Fibroblast of skin of abdomen (primary cell): ENCODE data around the gene KLHL8.
A peak's percentile ranks its signal among the peaks of the same experiment; 100 is the strongest.
"Not testable (repeated sequence)": the region's sequence is repeated elsewhere in the genome, so short reads cannot be mapped to it uniquely, and the experiment has no call there.

Source experiments
- DNase-seq: peaks from one replicate; pipeline ENCODE4 v3.0.0-alpha.2; 2013

Gene KLHL8

DNA sequence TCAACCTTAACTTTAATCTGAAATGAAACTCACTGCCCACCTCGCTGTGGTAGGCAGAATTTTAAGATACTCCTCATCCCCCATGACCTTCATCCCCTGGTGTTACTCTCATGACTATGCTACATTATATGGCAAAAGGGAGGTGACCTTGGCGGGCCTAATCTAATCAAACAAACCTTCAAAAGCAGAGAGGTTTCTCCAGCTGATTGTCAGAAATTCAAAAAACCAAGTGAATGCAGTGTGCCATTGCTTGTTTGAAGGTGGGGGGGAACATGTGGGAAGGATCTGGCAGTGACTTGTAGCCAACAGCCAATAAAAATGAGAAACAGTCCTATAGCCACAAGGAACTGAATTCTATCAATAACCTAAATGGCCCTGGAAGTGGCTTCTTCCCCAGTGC lies 48.5 kb downstream of the KLHL8 start:
- DNase-seq = no peak

DNA sequence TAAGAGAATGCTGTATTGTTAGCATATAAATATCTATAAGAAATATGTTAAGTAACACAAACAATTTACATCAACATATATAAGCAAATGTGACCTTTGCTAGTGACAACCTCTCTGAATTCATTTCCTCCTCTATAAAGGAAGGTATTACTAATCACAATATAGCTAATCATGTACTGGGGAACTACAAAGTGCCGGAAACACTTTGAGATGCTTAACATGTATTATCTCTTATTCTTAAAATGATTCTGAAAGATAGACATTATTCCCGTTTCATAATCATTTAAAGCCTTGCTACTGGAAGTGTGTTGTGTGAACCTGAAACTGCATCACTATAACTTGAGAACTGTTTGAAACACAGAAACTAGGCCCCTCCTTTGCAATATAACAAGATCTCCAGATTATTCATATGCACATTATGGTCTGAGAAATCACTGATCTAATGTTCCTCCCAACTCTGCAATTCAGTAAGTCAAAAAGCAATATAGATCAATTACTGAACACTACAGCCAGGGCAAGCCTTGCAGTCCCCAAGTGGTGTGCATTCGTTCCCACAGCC lies 54.0 kb downstream of the KLHL8 start:
- DNase-seq = no peak

DNA sequence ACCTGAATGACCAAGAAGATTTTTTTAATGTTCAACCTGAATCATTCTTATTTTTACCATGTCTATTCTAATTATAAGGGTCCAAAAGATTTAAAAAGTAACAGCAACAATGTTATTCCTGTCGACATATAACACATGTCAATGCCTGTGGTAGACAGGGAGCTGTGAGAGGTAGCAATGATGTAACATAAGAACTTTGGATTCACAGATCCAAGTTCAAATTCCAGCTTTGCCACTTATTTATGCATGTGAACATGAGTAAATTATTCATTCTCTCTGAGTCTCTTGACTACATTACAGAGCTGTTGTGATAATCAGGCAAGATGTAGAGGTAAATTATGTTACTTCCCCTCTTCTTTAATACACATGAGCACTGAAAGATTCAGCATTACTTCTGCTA lies 54.5 kb downstream of the KLHL8 start:
- no peak for DNase-seq

DNA sequence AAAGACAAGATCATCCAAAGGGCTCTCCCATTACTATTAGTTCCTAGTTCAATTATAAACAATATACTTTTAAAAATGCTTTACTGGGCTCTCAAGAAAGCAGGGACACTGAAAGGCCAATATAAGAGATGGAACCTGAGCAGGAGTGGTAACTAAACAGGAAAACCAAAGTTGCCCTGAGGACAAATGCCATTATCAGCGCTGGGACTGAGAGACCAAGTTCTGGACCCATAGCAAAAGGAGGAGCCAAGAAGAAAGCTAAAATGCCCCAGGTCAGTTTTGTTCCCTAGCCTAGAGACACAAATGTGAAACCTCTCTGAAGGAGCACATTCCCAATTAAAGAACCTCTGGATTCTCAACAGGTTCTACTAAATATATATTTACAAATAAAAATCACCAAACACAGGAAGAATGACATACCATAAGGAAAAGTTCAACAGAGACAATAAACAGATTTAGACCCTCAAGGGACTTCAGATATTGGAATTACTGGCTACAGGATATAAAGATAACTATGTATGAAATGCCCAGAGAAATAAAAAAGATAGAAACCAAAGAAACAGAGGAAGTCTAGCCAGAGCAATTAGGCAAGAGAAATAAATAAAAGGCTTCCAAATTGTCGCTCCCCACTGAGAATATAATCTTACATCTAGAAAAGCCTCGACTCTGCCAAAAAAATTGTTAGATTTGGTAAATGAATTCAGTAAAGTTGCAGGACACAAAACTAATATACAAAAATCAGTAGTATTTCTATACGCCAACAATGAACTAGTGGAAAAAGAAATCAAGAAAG lies 67.1 kb downstream of the KLHL8 start:
- DNase-seq = no peak

DNA sequence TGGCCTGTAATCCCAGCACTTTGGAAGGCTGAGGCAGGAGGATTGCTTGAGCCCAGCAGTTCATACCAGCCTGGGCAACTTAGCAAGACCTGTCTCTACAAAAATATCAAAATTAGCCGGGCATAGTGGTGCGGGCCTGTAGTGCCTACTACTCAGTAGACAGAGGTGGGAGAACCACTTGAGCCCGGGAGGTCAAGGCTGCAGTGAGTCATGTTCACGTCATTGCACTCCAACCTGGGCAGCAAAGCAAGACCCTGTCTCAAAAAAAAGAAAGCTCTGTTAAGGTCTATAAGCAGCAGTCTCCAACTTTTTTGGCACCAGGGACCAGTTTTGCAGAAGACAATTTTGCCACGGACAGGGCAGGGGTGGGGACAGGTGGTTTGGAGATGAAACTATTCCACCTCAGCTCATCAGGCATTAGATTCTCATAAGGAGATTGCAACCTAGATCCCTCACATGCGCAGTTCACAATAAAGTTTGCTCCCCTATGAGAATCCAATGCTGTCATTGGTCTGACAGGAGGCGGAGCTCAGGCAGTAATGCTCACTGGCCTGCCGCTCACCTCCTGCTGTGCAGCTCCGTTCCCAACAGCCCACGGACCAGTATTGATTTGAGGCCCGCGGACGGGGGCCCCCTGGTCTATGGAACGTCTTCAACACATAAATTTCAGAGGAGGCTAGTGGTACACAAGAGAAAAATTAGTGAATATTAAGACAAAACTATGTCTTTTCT lies 67.9 kb downstream of the KLHL8 start:
- DNase-seq = no peak

DNA sequence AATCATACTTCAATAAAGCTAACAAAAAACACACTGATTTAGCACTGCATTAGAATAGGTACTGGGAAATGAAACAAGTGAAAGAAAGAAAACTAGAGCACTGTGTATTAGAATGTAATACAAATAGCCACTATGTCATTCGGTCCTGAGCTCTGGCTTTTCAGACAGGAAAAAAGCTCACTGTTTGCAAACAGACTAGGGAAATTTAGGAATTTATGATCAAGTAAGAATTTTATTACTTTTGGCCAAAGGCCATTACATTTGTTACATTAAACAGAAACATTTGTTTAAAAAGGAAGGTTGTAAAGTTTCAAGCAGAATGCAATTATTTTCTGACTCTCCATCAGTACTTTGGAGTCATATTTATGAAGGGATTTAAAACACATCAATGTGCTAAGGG lies 68.7 kb downstream of the KLHL8 start:
- peak; percentile 2 for DNase-seq

DNA sequence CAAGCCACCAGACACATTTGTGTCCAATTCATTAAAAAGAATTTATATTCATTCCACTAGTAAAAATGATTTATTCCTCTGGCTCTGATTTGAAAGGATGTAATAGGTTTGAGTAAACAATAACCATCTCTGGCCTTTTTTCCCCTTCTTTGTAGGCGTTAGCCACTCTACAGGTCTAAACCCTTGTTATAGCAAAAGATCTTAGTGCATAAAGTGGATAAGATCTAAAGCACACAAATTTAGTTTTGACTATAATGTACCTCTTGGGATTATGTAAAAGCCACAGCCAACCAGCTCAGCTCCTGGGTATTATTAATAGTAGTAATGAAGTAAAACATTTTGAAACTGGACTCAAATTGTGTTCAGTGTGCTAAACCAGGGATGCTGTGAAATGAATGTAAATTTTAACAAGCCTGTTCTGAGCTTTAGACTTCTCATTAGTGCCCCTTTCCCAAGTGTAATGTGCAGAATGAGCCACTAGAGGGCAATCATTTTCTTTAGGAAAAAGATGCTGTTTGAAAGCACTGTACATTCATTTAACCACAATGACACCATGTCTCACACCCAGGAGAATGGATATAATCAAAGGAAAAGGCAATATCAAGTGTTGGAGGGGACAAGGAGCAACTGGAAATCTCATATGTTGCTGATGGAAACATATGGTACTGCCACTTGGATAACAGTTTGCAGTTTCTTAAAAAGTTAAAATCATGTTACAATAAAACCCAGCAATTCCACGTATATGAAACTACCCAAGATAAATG lies 69.7 kb downstream of the KLHL8 start:
- peak; percentile 74 for DNase-seq

DNA sequence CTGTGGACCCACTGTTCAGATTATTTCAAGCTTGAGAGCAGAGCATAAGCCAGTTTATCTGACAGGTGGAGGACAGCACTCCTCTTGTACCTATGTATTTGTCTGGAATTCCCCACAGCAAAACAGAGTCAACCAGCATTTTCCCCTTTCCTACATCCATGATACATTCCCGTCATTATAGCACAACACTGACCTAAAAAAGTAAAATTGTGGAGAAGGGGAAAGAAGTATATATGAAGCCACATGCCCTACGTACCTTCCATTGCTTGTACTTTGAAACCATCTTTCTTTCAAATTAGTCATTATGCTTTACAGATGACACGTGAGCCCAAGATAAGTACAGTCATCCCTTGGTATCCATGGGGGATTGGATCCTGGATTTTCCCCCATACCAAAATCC lies 73.3 kb downstream of the KLHL8 start:
- DNase-seq = no peak

DNA sequence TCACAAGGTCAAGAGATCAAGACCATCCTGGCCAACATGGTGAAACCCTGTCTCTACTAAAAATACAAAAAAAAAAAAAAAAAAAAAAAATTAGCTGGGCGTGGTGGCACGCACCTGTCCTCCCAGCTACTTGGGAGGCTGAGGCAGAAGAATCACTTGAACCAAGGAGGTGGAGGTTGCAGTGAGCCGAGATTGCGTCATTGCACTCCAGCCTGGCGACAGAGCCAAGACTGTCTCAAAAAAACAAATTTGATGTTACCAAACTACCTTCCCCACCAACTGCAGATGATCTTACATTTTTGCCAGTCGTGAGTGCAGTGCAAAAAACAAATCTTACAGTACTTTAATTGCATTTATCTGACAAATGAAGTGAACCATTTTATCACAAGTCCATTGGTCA lies 74.5 kb downstream of the KLHL8 start:
- DNase-seq = not testable (repeated sequence)

DNA sequence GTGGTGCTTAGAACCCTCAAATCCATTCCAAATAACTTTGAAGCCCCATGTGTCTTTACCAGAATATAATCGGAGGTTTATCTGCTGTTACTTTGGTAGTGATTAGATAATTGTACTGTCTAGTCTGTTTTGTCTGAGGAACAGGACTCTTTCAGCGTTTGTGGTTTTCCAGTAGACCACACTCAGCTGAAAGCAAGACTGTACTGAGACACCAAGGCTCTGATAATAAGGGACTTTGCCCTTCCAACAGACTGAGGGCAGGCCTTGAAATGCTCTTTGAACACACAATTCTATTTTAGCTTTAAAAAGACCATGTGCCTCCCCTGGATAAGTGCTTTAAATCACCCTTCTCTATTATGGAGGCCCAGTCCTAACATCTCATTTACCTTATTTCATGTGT lies 76.1 kb downstream of the KLHL8 start:
- DNase-seq = no peak

DNA sequence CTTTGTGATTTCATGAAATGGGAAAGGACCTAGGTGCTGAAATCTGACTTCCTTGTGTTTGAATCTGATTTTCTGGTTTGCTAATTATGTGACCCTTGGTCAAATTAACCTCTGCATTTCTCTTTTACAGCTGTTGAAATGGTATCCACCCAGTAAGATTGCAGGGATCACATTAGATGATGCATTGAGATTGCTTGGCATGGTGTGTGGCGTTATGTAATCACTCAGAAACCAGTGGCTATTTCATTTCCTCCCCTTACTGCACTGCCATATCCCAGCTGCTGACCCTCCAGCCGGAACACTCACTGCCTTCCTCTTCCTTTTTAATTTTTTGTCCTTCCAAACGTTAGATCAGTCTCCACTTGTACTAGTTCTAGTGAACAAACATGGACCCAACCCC lies 79.0 kb downstream of the KLHL8 start:
- no peak for DNase-seq

DNA sequence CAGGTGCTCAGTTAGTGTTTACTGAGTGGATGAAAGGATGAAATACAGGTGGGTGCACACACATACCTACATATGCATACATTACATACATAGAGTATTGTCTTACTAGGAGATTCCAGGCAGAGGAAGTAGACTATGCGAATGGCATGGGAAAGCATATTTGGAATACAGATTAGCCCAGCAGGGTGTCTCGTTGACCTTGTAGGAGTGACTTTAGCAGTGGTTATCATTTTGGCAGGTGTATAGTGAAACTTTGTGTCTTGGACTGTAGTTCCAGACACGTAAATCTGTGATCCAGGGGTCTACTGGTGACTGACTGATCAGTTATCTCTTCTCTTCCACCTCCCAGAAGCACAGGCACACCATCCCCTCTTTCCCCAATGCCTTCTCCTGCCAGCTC lies 86.3 kb downstream of the KLHL8 start:
- DNase-seq = no peak

DNA sequence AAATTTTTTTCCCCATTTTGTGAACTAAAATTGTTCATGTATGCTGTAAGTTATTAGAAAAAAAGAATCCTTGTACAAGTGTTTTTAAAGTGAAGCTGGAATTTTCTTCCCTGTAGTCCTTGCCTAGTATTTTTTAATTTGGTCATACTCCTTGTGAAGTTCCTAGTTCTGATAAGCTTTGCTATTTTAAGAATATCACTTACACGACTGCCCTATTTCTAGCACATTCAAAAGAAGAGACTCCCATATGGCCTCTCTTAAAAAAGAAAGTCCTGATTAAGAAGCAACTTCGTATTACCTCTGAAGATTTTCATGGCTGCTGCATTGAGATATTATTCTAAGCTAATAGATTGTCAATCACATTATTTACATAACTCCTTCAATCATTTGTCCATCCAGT lies 87.2 kb downstream of the KLHL8 start:
- DNase-seq = no peak

DNA sequence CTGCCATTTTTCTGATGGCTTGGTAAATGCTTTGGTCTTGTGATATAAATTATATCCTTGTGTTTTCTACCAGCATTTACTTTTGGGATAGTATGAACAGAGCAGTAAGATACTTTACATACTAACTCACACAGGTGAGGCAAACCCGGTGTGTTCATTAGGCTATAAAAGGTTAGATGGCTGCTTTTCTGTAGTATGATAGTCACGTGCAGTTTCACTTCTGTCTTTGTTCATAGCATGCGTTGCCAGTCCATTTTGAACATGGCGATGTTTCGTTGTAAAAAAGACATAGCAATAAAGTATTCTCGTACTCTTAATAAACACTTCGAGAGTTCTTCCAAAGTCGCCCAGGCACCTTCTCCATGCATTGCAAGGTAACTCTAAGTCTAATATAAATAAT lies 88.4 kb downstream of the KLHL8 start:
- no peak for DNase-seq

DNA sequence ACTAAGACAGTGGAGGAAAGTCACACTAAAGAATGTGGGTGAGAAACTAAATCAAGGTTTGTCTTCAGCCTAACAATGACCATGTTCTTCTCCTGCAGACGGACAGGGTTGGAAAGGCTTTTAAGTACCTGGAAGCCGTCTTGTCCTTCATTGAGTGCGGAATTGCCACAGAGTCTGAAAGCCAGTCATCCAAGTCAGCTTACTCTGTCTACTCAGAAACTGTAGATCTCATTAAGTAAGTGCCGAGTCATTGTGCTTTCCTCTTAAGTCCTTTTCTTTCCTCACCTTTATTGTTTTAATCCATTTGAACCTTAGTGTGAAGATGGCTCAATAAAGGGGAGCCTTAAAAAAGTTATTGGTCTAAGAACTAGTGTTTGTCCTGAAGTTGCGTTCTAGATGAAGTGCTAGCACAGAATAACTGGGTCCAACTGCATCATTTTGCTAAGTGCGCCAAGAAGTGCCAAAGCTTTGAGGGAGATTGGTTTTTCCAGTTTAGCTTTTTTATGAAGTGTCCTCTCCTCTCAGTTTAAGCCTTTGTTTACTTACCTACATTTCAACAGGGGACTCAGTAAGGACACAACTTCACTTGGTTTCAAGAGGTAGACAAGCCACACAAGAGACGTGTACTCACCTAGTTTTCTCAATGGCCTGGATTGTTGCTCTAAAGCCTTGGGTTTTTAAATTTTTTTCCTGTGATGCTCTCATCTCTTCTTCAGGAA lies 89.3 kb downstream of the KLHL8 start:
- DNase-seq = no peak

DNA sequence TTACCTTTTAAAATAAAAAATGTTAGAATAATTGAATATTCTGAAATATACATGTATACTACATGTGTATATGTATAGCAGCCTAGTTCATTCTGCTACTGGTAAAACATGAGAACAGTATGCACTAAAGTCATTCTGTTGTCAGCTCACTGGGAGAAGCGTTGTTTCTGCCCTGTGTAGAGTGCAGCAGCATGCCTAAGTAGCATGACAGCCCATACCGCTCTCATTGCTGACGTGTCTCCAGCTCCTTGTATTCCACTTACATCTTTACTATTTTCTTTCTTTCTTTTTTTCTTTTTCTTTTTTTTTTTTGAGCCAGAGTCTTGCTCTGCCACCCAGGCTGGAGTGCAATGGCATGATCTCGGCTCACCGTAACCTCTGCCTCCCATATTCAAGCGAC lies 90.7 kb downstream of the KLHL8 start:
- no peak for DNase-seq

DNA sequence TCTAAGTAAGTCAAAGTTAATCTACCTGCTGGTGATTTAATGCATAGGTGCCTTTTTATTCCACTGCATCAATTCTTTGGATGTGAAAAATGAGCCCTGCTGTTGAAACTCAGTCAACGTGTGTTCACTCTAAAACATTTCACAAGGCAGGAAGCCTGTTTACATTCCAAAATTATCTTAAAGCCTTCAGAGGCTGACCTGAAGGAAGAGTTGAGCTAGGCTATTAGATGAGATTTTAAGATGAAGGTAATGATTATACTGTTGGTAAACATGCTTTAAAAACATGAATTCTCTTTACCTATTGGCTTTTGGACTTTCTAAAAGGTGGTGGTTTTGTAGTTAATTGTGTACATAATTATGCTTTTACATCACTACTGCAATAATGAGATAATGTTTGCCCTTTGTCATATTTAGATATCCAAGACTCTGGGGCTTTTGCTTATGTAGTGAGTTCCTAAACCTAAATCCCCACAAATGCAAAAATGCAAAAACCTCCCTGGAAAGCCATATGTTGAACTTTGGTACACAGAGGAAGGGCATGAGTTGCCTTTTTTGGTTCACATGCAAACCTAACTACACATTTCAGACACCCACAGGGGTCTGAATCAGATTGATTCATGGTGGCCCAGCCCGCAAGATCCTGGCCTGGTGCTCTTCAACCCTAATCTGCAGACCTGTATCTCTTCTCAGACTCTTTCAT lies 92.3 kb downstream of the KLHL8 start:
- DNase-seq = no peak

DNA sequence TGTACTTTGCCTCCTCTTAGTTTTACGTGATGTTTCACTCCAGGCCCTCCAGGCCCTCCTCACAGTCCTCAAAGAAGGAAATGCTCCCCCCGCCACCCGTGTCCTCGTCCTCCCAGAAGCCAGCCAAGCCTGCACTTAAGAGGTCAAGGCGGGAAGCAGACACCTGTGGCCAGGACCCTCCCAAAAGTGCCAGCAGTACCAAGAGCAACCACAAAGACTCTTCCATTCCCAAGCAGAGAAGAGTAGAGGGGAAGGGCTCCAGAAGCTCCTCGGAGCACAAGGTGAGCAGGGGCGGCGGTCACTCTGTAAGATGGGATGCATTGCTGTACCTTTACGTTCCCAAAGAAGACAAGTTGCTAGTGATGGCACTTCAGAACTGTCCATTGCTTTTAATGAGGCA lies 94.4 kb downstream of the KLHL8 start:
- DNase-seq = no peak

DNA sequence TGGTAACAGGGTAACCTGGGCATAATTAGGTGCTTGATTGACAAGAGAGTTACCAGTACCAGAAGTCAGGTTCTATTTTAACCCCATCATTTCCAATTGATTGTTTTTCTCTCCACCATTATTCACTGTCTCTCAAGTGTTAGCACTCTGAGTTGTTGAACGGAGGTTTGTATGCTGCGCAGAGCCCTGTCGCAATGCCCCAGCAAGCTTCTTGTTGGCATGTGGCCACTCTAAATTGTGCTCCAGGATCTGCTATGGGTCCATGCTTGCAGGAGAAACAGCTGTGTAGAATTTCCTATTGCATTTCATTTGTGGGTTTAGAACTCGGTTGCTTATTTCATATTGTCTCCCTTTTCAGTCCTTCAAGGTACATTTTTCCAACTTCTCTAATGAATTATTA lies 98.2 kb downstream of the KLHL8 start:
- DNase-seq = no peak

DNA sequence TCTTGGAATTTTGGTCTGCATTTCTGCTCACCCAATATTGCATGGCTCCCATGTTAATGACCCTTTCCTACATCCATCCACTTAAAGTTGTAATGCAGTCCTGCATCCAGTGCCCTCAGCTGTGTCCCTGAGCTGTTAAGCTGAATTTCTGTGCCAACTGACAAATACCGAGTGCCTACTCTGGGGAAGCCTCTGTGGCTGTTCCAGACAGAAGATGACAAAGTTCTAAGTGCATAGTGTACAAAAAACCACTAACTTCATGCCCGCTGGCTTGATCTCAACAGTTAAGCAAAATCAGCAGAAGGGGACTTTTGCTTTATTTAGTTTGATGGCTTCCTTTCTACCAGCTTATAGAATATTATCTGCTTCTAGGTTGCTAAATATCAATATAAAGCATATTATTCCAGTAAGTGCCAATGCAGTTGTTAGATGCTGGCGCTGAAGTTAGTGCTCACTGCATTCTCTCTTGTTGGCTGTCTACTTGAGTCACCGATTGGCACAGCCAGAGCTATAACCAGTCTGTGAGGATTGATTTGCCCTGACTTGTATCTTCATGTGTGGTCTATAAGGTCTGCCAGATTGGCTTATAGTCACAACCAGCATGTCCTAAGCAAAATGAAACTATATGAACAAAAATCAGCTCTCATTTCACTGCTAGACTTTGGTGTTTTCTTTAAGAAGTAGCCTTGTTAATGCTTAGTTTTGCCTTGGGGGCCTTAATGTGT lies 98.9 kb downstream of the KLHL8 start:
- DNase-seq = peak; percentile 11
